ENCODE measurements around the gene ATAD3B. TPM values are rescaled to one million over a fixed set of nuclear protein-coding genes. Genes with fewer than 3 reads are reported as not detected.
"Not testable (repeated sequence)": the region's sequence is repeated elsewhere in the genome, so short reads cannot be mapped to it uniquely, and the experiment has no call there.

ATAD3B gene
- total and polyA plus RNA-seq, 4 donors, result 6.4 to 14.3 (median 10.3) TPM

DNA sequence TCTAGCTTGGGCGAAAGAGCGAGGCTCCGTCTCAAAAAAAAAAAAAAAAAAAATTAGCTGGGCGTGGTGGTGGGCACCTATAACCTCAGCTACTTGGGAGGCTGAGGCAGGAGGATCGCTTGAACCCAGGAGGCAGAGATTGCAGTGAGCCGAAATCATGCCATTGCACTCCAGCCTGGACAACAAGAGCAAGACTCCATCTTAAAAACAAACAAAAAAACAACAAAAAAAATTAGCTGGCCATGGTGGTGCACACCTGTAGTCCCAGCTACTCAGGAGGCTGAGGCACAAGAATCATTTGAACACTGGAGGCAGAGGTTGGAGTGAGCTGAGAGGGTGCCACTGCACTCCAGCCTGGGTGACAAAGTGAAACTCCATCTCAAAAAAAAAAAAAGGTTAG, 42.6 kb upstream of the ATAD3B start:
- H3K36me3 ChIP-seq (ENCODE audit: control insufficient read depth in 4 of 4, insufficient read depth in 3 of 4, low read depth in 1 of 4, low read length in 3 of 4); H3K9me3 ChIP-seq (ENCODE audit: control insufficient read depth in 4 of 4, low read length in 3 of 4); DNase-seq (ENCODE audit: low spot score); H3K27me3 ChIP-seq (ENCODE audit: control insufficient read depth in 4 of 4, insufficient read depth in 4 of 4, low read length in 3 of 4); H3K4me3 ChIP-seq (ENCODE audit: low read depth in 1 of 3, low read length in 3 of 3); H3K27ac ChIP-seq (ENCODE audit: low read depth in 1 of 2, low read length in 2 of 2); H3K9ac ChIP-seq (ENCODE audit: low read depth in 1 of 2, low read length in 2 of 2): not testable (repeated sequence)
- peaks cover 13 to 45% (median 33%) of the 10 kb centered on the region in 4 donors for H3K4me1 ChIP-seq (ENCODE audit: control insufficient read depth in 4 of 4, insufficient read depth in 4 of 4, low read length in 3 of 4)
- WGBS, result 96% methylated on average over 6 of the region's 6 CpGs

- DNase-seq (ENCODE audit: low spot score), result no peak
- H3K27ac ChIP-seq (ENCODE audit: low read depth in 1 of 2, low read length in 2 of 2), result peak overlapping the region; percentile 74 to 87
- no peak overlapping the region for H3K9ac ChIP-seq (ENCODE audit: low read depth in 1 of 2, low read length in 2 of 2)
These were observed 41.9 kb upstream of the ATAD3B start for GRCh38 chr1:1429671-1430073.

GRCh38 chr1:1430114-1430982, 41.2 kb upstream of the ATAD3B start:
- H3K27ac ChIP-seq (ENCODE audit: low read depth in 1 of 2, low read length in 2 of 2), result peak overlapping the region; percentile 74 to 87
- no peaks in the 10 kb centered on the region for H3K27me3 ChIP-seq (ENCODE audit: control insufficient read depth in 4 of 4, insufficient read depth in 4 of 4, low read length in 3 of 4)
- TF ChIP-seq, protein P1, sequence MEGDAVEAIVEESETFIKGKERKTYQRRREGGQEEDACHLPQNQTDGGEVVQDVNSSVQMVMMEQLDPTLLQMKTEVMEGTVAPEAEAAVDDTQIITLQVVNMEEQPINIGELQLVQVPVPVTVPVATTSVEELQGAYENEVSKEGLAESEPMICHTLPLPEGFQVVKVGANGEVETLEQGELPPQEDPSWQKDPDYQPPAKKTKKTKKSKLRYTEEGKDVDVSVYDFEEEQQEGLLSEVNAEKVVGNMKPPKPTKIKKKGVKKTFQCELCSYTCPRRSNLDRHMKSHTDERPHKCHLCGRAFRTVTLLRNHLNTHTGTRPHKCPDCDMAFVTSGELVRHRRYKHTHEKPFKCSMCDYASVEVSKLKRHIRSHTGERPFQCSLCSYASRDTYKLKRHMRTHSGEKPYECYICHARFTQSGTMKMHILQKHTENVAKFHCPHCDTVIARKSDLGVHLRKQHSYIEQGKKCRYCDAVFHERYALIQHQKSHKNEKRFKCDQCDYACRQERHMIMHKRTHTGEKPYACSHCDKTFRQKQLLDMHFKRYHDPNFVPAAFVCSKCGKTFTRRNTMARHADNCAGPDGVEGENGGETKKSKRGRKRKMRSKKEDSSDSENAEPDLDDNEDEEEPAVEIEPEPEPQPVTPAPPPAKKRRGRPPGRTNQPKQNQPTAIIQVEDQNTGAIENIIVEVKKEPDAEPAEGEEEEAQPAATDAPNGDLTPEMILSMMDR (IDR thresholded peaks at IDR 0.05; ENCODE audit: low read depth, low read length, missing input control), result peak; percentile 6
- TF ChIP-seq RAD21 (IDR thresholded peaks at IDR 0.05), result peak; percentile 14 to 35
- no peak for TF ChIP-seq ATF3 (IDR thresholded peaks at IDR 0.05)
- no peak for TF ChIP-seq JUND (IDR thresholded peaks at IDR 0.05)
- peak; percentile 17 to 60 for TF ChIP-seq RXRA (IDR thresholded peaks at IDR 0.05)
- TF ChIP-seq NR2F2 (IDR thresholded peaks at IDR 0.05), result peak; percentile 96
- no peak for TF ChIP-seq MAX (IDR thresholded peaks at IDR 0.05)
- TF ChIP-seq REST (IDR thresholded peaks at IDR 0.05), result no peak
- no peak for TF ChIP-seq FOXA1 (IDR thresholded peaks at IDR 0.05)
- peak; percentile 57 for TF ChIP-seq SP1 (IDR thresholded peaks at IDR 0.05)
- peak; percentile 16 to 43 for TF ChIP-seq HNF4A (conservative IDR thresholded peaks at IDR 0.05)
- no peak for TF ChIP-seq YY1 (IDR thresholded peaks at IDR 0.05)
- H3K36me3 ChIP-seq (ENCODE audit: control insufficient read depth in 4 of 4, insufficient read depth in 3 of 4, low read depth in 1 of 4, low read length in 3 of 4), result no peaks in the 10 kb centered on the region
- H3K4me1 ChIP-seq (ENCODE audit: control insufficient read depth in 4 of 4, insufficient read depth in 4 of 4, low read length in 3 of 4), result peaks cover 25 to 59% (median 46%) of the 10 kb centered on the region in 4 donors
- WGBS, result 42% methylated on average over 35 of the region's 35 CpGs
- H3K4me3 ChIP-seq (ENCODE audit: low read depth in 1 of 3, low read length in 3 of 3), result no peak overlapping the region
- H3K9me3 ChIP-seq (ENCODE audit: control insufficient read depth in 4 of 4, low read length in 3 of 4), result no peaks in the 10 kb centered on the region
- no peak overlapping the region for H3K9ac ChIP-seq (ENCODE audit: low read depth in 1 of 2, low read length in 2 of 2)
- DNase-seq (ENCODE audit: low spot score), result no peak

More at GRCh38 chr1:1429671-1430073, 41.9 kb upstream of the ATAD3B start:
- H3K36me3 ChIP-seq (ENCODE audit: control insufficient read depth in 4 of 4, insufficient read depth in 3 of 4, low read depth in 1 of 4, low read length in 3 of 4), result no peaks in the 10 kb centered on the region
- WGBS, result 55% methylated on average over 6 of the region's 6 CpGs
- no peak for TF ChIP-seq ATF3 (IDR thresholded peaks at IDR 0.05)
- no peak for TF ChIP-seq GABPA (IDR thresholded peaks at IDR 0.05 in 1 of 2, conservative IDR thresholded peaks at IDR 0.05 in 1 of 2)
- TF ChIP-seq TAF1 (conservative IDR thresholded peaks at IDR 0.05), result peak; percentile 38
- no peak for TF ChIP-seq JUND (IDR thresholded peaks at IDR 0.05)
- no peak for TF ChIP-seq EGR1 (IDR thresholded peaks at IDR 0.05; ENCODE audit: low read depth in 2 of 2)
- TF ChIP-seq FOXA2 (IDR thresholded peaks at IDR 0.05), result peak; percentile 35
- H3K9me3 ChIP-seq (ENCODE audit: control insufficient read depth in 4 of 4, low read length in 3 of 4), result no peaks in the 10 kb centered on the region
- no peak overlapping the region for H3K4me3 ChIP-seq (ENCODE audit: low read depth in 1 of 3, low read length in 3 of 3)
- H3K27me3 ChIP-seq (ENCODE audit: control insufficient read depth in 4 of 4, insufficient read depth in 4 of 4, low read length in 3 of 4), result no peaks in the 10 kb centered on the region
- peaks cover 20 to 52% (median 41%) of the 10 kb centered on the region in 4 donors for H3K4me1 ChIP-seq (ENCODE audit: control insufficient read depth in 4 of 4, insufficient read depth in 4 of 4, low read length in 3 of 4)

Measured in liver (tissue), 9 donors.